Middle frontal gyrus (tissue), 1 donor: Measurements from ENCODE around the gene HCAR2.
"Not testable (repeated sequence)": the region's sequence is repeated elsewhere in the genome, so short reads cannot be mapped to it uniquely, and the experiment has no call there.

Experiments
- DNase-seq: peaks from one replicate; pipeline ENCODE4 v3.0.0-alpha.2; 2015; ENCODE audit warnings: low spot score; ENCODE audit errors: extremely low spot score

Gene HCAR2

GRCh38 chr12:122702890-122703611 is at the start of gene HCAR2:
Gene HCAR2, minus strand, starts transcription at chr12:122703357. Its CDS starts 74 bp downstream, at chr12:122703283.
- not testable (repeated sequence) for DNase-seq

- DNase-seq: peak; percentile 97
These were observed 49.5 kb upstream of the HCAR2 start, which contains the start of gene DENR for GRCh38 chr12:122752464-122753318. Gene DENR, plus strand, starts transcription at chr12:122752824. Its CDS starts 878 bp downstream, at chr12:122753702.

GRCh38 chr12:122750781-122751515 is 47.8 kb upstream of the HCAR2 start:
- not testable (repeated sequence) for DNase-seq

- no peak for DNase-seq
These were observed 46.6 kb upstream of the HCAR2 start for GRCh38 chr12:122749569-122750332.

GRCh38 chr12:122747224-122748135 is 44.3 kb upstream of the HCAR2 start:
- DNase-seq: no peak

- no peak for DNase-seq
These were observed 40.9 kb upstream of the HCAR2 start for GRCh38 chr12:122743895-122744525.

GRCh38 chr12:122740351-122740750 is 37.2 kb upstream of the HCAR2 start:
- no peak for DNase-seq

- DNase-seq: no peak
These were observed 35.4 kb upstream of the HCAR2 start for GRCh38 chr12:122738571-122738970.

GRCh38 chr12:122732611-122733010 is 29.5 kb upstream of the HCAR2 start:
- DNase-seq: no peak

GRCh38 chr12:122732170-122732569 is 29.0 kb upstream of the HCAR2 start:
- DNase-seq: no peak

GRCh38 chr12:122730215-122731014 is 27.3 kb upstream of the HCAR2 start, which contains the start of gene HCAR1:
Gene HCAR1, minus strand, starts transcription at chr12:122730844. Its CDS starts 505 bp downstream, at chr12:122730339.
- DNase-seq: no peak

- DNase-seq: no peak
These were observed 26.5 kb upstream of the HCAR2 start for GRCh38 chr12:122729583-122730214.

- no peak for DNase-seq
These were observed 23.0 kb upstream of the HCAR2 start for GRCh38 chr12:122726080-122726558.

GRCh38 chr12:122725452-122726079 is 22.4 kb upstream of the HCAR2 start:
- no peak for DNase-seq

GRCh38 chr12:122724641-122725243 is 21.6 kb upstream of the HCAR2 start:
- no peak for DNase-seq

GRCh38 chr12:122722387-122722786 is 19.2 kb upstream of the HCAR2 start:
- DNase-seq: no peak

- no peak for DNase-seq
These were observed 17.9 kb upstream of the HCAR2 start for GRCh38 chr12:122721057-122721545.
